Thyroid gland (tissue), 4 donors: ENCODE measurements around the gene SORT1.

Experiments used
- CTCF ChIP-seq, 6 experiments: fragments of 200-600 bp in 3 of 6; fragments of 450-650 bp in 3 of 6; sonication (generic) in 3 of 6; IDR thresholded peaks; one replicate each; pipeline ENCODE4 v1.5.1; 2016 to 2019; ENCODE audit warnings: antibody characterized with exemption in 6 of 6, mild to moderate bottlenecking in 2 of 6, inconsistent platforms in 1 of 6, moderate library complexity in 1 of 6
- POLR2A ChIP-seq, 2 donors: fragments of 450-650 bp; IDR thresholded peaks; one replicate each; pipeline ENCODE4 v1.6.1; 2017; ENCODE audit warnings: antibody characterized with exemption in 2 of 2, mild to moderate bottlenecking in 2 of 2, moderate library complexity in 1 of 2

- TF ChIP-seq POLR2A (IDR thresholded peaks at IDR 0.05), result no peak
- no peak for TF ChIP-seq CTCF (IDR thresholded peaks at IDR 0.05)
Observed at GRCh38 chr1:109269981-109270622, 127.6 kb downstream of the SORT1 start.
